HCT116 (cell line): ENCODE data around the gene CH25H. TPM values are rescaled to one million over a fixed set of nuclear protein-coding genes. Genes with fewer than 3 reads are reported as not detected.

Experiments
- ATAC-seq: fragments of 200-7000 bp; cut with Tn5 transposase; 2 replicates; pipeline ENCODE4 v1.9.1; 2020; ENCODE audit warnings: mild to moderate bottlenecking, moderate library complexity
- BruUV-seq: library from RNA; stranded (reverse); fragments of 400-500 nt; replicated peaks from 2 replicates; lab custom pipeline; 2021; lab: Mats Ljungman, UMichigan
- CTCF ChIA-PET: fragments of 300-600 bp; sonication (Branson Sonifier 250); formaldehyde crosslinking; loops from one replicate; lab custom pipeline; 2021; ENCODE audit warnings: antibody characterized with exemption; lab: Charles Lee
- POLR2A ChIA-PET: fragments of 300-600, 350-600 bp; sonication (Branson Sonifier 250); formaldehyde crosslinking; loops from one replicate; lab custom pipeline; 2021; ENCODE audit warnings: antibody characterized with exemption; lab: Charles Lee
- RAD21 ChIA-PET, 2 experiments: fragments of 300-600 bp; sonication (Branson Sonifier 250); formaldehyde crosslinking; loops; one replicate each; lab custom pipeline; 2023; ENCODE audit warnings: low total read pairs in 2 of 2; ENCODE audit not compliant: uncharacterized antibody in 2 of 2, unreplicated experiment in 2 of 2, low non-redundant PET in 1 of 2; lab: Charles Lee
- DNase-seq: peaks from one replicate; pipeline ENCODE4 v3.0.0-alpha.2; 2010; ENCODE audit warnings: low read depth, low spot score
- H2AFZ ChIP-seq: fragments of 200-600 bp; shearing (Covaris generic), sonication (generic); 2 replicates; pipeline ENCODE4 v1.6.1; 2017; ENCODE audit warnings: low read depth, mixed run types, mixed read lengths, antibody characterized with exemption, low read length; ENCODE audit not compliant: poor library complexity, severe bottlenecking
- H3K27ac ChIP-seq: 2 replicates; pipeline ENCODE4 v1.5.1; 2012; ENCODE audit warnings: low read depth, low read length
- H3K27me3 ChIP-seq: fragments of 200-600 bp; sonication (generic); 2 replicates; pipeline ENCODE4 v1.6.1; 2016; ENCODE audit warnings: mixed run types, low read length, mixed read lengths; ENCODE audit not compliant: insufficient read depth
- H3K36me3 ChIP-seq, 2 experiments: fragments of 200-500 bp in 1 of 2; fragments of 200-600 bp in 1 of 2; sonication (Bioruptor generic) in 1 of 2; sonication (generic) in 1 of 2; 2 replicates each; pipeline versions ENCODE4 v1.5.1 to v1.6.1; 2014 to 2016; ENCODE audit warnings: low read length in 2 of 2, inconsistent platforms in 1 of 2, mixed read lengths in 1 of 2, mixed run types in 1 of 2; ENCODE audit not compliant: insufficient read depth in 2 of 2, control insufficient read depth in 1 of 2
- H3K4me1 ChIP-seq, 2 experiments: fragments of 200-600 bp in 1 of 2; sonication (generic) in 1 of 2; 2 replicates each; pipeline versions ENCODE4 v1.5.1 to v1.6.1; 2012 to 2017; ENCODE audit warnings: low read length in 2 of 2, inconsistent platforms in 1 of 2, mild to moderate bottlenecking in 1 of 2, mixed read lengths in 1 of 2, mixed run types in 1 of 2, moderate library complexity in 1 of 2; ENCODE audit not compliant: insufficient read depth in 2 of 2, control insufficient read depth in 1 of 2
- H3K4me2 ChIP-seq: fragments of 200-600 bp; sonication (generic); 2 replicates; pipeline ENCODE4 v1.6.1; 2017; ENCODE audit warnings: mixed run types, low read length, mixed read lengths
- H3K4me3 ChIP-seq, 2 experiments: fragments of 200-600 bp in 1 of 2; sonication (generic) in 1 of 2; replicated peaks in 1 of 2; 2 replicates each; pipeline ENCODE4 v1.5.1; 2011 to 2016; ENCODE audit warnings: low read length in 2 of 2, control low read depth in 1 of 2, low read depth in 1 of 2, mild to moderate bottlenecking in 1 of 2, mixed read lengths in 1 of 2, mixed run types in 1 of 2
- H3K79me2 ChIP-seq: fragments of 200-600 bp; sonication (generic); 2 replicates; pipeline ENCODE4 v1.6.1; 2017; ENCODE audit warnings: mild to moderate bottlenecking, mixed run types, low read length, moderate library complexity, mixed read lengths; ENCODE audit not compliant: insufficient read depth
- H3K9ac ChIP-seq: fragments of 200-600 bp; sonication (generic); 2 replicates; pipeline ENCODE4 v1.6.1; 2016; ENCODE audit warnings: low read length, mixed read lengths
- H3K9me2 ChIP-seq: fragments of 200-600 bp; sonication (generic), shearing (Covaris generic); 2 replicates; pipeline ENCODE4 v1.6.1; 2017; ENCODE audit warnings: mixed run types, mild to moderate bottlenecking, moderate library complexity; ENCODE audit not compliant: insufficient read depth
- H3K9me3 ChIP-seq, 2 experiments: fragments of 200-500 bp in 1 of 2; fragments of 200-600 bp in 1 of 2; sonication (Bioruptor generic) in 1 of 2; sonication (generic) in 1 of 2; 2 replicates each; pipeline ENCODE4 v1.6.1; 2014 to 2017; ENCODE audit warnings: low read length in 2 of 2, mixed read lengths in 2 of 2, inconsistent platforms in 1 of 2, low read depth in 1 of 2, mild to moderate bottlenecking in 1 of 2, mixed run types in 1 of 2, moderate library complexity in 1 of 2; ENCODE audit not compliant: control insufficient read depth in 1 of 2, insufficient read depth in 1 of 2
- H4K20me1 ChIP-seq: fragments of 200-600 bp; sonication (generic), shearing (Covaris generic); 2 replicates; pipeline ENCODE4 v1.6.1; 2017; ENCODE audit warnings: mixed run types, mild to moderate bottlenecking, moderate library complexity; ENCODE audit not compliant: insufficient read depth
- CBX3 ChIP-seq: IDR thresholded peaks from 2 replicates; pipeline ENCODE4 v1.6.1; 2012; ENCODE audit warnings: low read depth
- EGR1 ChIP-seq: IDR thresholded peaks from 2 replicates; pipeline ENCODE4 v1.6.1; 2012; ENCODE audit warnings: low read depth
- EZH2 ChIP-seq: fragments of 200-600 bp; sonication (generic); IDR thresholded peaks from 2 replicates; pipeline ENCODE4 v1.6.1; 2017; ENCODE audit warnings: antibody characterized with exemption, mixed run types
- EZH2phosphoT487 ChIP-seq: fragments of 200-600 bp; IDR thresholded peaks from 2 replicates; pipeline ENCODE4 v1.6.1; 2018; ENCODE audit warnings: antibody characterized with exemption, borderline replicate concordance
- JUND ChIP-seq: IDR thresholded peaks from 2 replicates; pipeline ENCODE4 v1.6.1; 2012
- POLR2A ChIP-seq: IDR thresholded peaks from 2 replicates; pipeline ENCODE4 v1.7.0; 2011; ENCODE audit warnings: borderline replicate concordance; ENCODE audit not compliant: insufficient read depth, insufficient read length; ENCODE audit errors: extremely low read depth
- POLR2AphosphoS5 ChIP-seq: IDR thresholded peaks from 2 replicates; pipeline ENCODE4 v1.6.1; 2011; ENCODE audit warnings: mild to moderate bottlenecking, low read depth, low read length, moderate library complexity
- SIN3A ChIP-seq: IDR thresholded peaks from 2 replicates; pipeline ENCODE4 v1.6.1; 2012; ENCODE audit warnings: low read depth
- SRF ChIP-seq: IDR thresholded peaks from 2 replicates; pipeline ENCODE4 v1.6.1; 2012; ENCODE audit warnings: low read depth
- TCF7L2 ChIP-seq: IDR thresholded peaks from 2 replicates; pipeline ENCODE4 v1.7.0; 2011; ENCODE audit warnings: borderline replicate concordance, inconsistent platforms; ENCODE audit not compliant: insufficient read depth, insufficient read length; ENCODE audit errors: extremely low read depth
- ZFX ChIP-seq: fragments of 450-650 bp; IDR thresholded peaks from 2 replicates; pipeline ENCODE4 v1.6.1; 2017
- intact Hi-C: fragments of 100-400 bp; cut with micrococcal nuclease; formaldehyde crosslinking; loops from 2 replicates; pipeline ENCODE4 v1.10.0; 2022
- total RNA-seq: library from RNA; stranded (reverse); gene quantifications from one replicate; pipeline ENCODE4 v1.2.1, GENCODE V29; 2021; ENCODE audit not compliant: unreplicated experiment
- TF ChIP-seq, protein P1 (sequence below): IDR thresholded peaks from 2 replicates; pipeline ENCODE4 v1.6.1; 2012
- TF ChIP-seq, protein P2 (sequence below): IDR thresholded peaks from 2 replicates; pipeline ENCODE4 v1.6.1; 2011; ENCODE audit warnings: mild to moderate bottlenecking, low read length, moderate library complexity; ENCODE audit not compliant: insufficient replicate concordance; ENCODE audit errors: extremely low read depth
- TF ChIP-seq, protein P3 (sequence below), 3 experiments: fragments of 200-600 bp in 1 of 3; sonication (generic) in 1 of 3; IDR thresholded peaks in 2 of 3; conservative IDR thresholded peaks in 1 of 3; 2 replicates each; pipeline ENCODE4 v1.5.1; 2012 to 2017; ENCODE audit warnings: low read depth in 2 of 3, low read length in 2 of 3, antibody characterized with exemption in 1 of 3, borderline replicate concordance in 1 of 3, control low read depth in 1 of 3, mild to moderate bottlenecking in 1 of 3, mixed read lengths in 1 of 3, mixed run types in 1 of 3, moderate library complexity in 1 of 3; ENCODE audit not compliant: insufficient read depth in 1 of 3

The CH25H gene
- total RNA-seq, 1 experiment from 2014 or later = not detected

DNA sequence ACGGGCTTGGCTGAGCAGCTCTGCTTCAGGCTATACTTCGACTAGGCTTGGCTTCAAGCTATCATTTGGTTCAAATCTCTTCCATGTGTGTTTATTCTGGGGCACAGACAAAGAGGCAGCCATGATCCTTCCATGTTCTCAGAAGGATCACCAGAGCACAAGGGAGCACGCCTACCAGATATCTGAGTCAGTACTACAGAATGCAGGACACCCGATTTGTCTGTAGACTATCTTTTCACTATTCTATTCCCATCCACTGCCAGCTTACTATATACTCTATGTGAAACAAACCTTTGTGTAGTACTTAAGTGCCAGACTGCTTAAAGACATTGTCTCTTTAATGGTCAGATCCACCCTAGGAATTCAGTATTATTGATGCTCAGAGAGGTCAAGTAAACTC, 35.1 kb downstream of the CH25H start:
- no peaks in the 10 kb centered on the region for H3K27me3 ChIP-seq
- ChIA-PET POLR2A (no interaction called here), CTCF (no interaction called here), RAD21 (no interaction called here)
- H3K9me2 ChIP-seq = peaks cover 2% of the 10 kb centered on the region; the same call in 1 of the 2 replicates
- no peaks in the 10 kb centered on the region for H3K9me3 ChIP-seq
- H3K4me2 ChIP-seq = no peak overlapping the region
- H3K36me3 ChIP-seq = no peaks in the 10 kb centered on the region
- no peak overlapping the region for H3K9ac ChIP-seq
- no peaks in the 10 kb centered on the region for H3K4me1 ChIP-seq
- intact Hi-C loops = no loop called here
- H2AFZ ChIP-seq = peak overlapping the region; percentile 33
- H3K79me2 ChIP-seq = no peaks in the 10 kb centered on the region
- no peak for DNase-seq
- no peak overlapping the region for H3K4me3 ChIP-seq
- BruUV-seq = no TSS peak
- no peak for ATAC-seq
- TF ChIP-seq EZH2 (no peak), POLR2AphosphoS5 (no peak), POLR2A (no peak), CBX3 (no peak), EZH2phosphoT487 (no peak), EGR1 (no peak), JUND (no peak), TCF7L2 (no peak), SRF (no peak), SIN3A (no peak), ZFX (no peak)
- TF ChIP-seq, protein P1, sequence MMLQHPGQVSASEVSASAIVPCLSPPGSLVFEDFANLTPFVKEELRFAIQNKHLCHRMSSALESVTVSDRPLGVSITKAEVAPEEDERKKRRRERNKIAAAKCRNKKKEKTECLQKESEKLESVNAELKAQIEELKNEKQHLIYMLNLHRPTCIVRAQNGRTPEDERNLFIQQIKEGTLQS = no peak
- TF ChIP-seq, protein P2, sequence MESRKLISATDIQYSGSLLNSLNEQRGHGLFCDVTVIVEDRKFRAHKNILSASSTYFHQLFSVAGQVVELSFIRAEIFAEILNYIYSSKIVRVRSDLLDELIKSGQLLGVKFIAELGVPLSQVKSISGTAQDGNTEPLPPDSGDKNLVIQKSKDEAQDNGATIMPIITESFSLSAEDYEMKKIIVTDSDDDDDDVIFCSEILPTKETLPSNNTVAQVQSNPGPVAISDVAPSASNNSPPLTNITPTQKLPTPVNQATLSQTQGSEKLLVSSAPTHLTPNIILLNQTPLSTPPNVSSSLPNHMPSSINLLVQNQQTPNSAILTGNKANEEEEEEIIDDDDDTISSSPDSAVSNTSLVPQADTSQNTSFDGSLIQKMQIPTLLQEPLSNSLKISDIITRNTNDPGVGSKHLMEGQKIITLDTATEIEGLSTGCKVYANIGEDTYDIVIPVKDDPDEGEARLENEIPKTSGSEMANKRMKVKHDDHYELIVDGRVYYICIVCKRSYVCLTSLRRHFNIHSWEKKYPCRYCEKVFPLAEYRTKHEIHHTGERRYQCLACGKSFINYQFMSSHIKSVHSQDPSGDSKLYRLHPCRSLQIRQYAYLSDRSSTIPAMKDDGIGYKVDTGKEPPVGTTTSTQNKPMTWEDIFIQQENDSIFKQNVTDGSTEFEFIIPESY = no peak
- TF ChIP-seq, protein P3, sequence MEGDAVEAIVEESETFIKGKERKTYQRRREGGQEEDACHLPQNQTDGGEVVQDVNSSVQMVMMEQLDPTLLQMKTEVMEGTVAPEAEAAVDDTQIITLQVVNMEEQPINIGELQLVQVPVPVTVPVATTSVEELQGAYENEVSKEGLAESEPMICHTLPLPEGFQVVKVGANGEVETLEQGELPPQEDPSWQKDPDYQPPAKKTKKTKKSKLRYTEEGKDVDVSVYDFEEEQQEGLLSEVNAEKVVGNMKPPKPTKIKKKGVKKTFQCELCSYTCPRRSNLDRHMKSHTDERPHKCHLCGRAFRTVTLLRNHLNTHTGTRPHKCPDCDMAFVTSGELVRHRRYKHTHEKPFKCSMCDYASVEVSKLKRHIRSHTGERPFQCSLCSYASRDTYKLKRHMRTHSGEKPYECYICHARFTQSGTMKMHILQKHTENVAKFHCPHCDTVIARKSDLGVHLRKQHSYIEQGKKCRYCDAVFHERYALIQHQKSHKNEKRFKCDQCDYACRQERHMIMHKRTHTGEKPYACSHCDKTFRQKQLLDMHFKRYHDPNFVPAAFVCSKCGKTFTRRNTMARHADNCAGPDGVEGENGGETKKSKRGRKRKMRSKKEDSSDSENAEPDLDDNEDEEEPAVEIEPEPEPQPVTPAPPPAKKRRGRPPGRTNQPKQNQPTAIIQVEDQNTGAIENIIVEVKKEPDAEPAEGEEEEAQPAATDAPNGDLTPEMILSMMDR (IDR thresholded peaks at IDR 0.05 in 2 of 3, conservative IDR thresholded peaks at IDR 0.05 in 1 of 3; ENCODE audit: borderline replicate concordance in 1 of 3, insufficient read depth in 1 of 3, low read depth in 2 of 3, low read length in 2 of 3) = no peak
- TF ChIP-seq, all 23 proteins: peak for 0
- no peaks in the 10 kb centered on the region for H4K20me1 ChIP-seq
- H3K27ac ChIP-seq = no peak overlapping the region
